MM.1S (cell line): Measurements from ENCODE around the gene HHIPL1.

ENCODE experiments used
- DNase-seq: peaks from one replicate; pipeline ENCODE4 v3.0.0-alpha.2; 2015
- H2AFZ ChIP-seq: fragments of 300-600 bp; sonication (generic); 2 replicates; pipeline ENCODE4 v1.6.0; 2016; ENCODE audit warnings: antibody characterized with exemption, low read length
- H3F3A ChIP-seq: fragments of 300-600 bp; sonication (generic); 2 replicates; pipeline ENCODE4 v1.6.1; 2016; ENCODE audit warnings: mild to moderate bottlenecking, antibody characterized with exemption, low read length, moderate library complexity, mixed read lengths; ENCODE audit not compliant: insufficient read depth
- H3K27ac ChIP-seq: fragments of 300-600 bp; sonication (generic); 2 replicates; pipeline ENCODE4 v1.5.1; 2016; ENCODE audit warnings: mild to moderate bottlenecking, low read length
- H3K27me3 ChIP-seq: fragments of 300-600 bp; sonication (generic); replicated peaks from 2 replicates; pipeline ENCODE4 v1.6.0; 2016; ENCODE audit warnings: low read length; ENCODE audit not compliant: insufficient read depth
- H3K36me3 ChIP-seq: fragments of 300-600 bp; sonication (generic); replicated peaks from 2 replicates; pipeline ENCODE4 v1.6.1; 2016; ENCODE audit warnings: mild to moderate bottlenecking, low read length, mixed read lengths; ENCODE audit not compliant: insufficient read depth
- H3K4me1 ChIP-seq: fragments of 300-600 bp; sonication (generic); 2 replicates; pipeline ENCODE4 v1.6.1; 2016; ENCODE audit warnings: low read length, mixed read lengths
- H3K4me2 ChIP-seq: fragments of 300-600 bp; sonication (generic); 2 replicates; pipeline ENCODE4 v1.6.0; 2016; ENCODE audit warnings: low read depth, low read length
- H3K4me3 ChIP-seq: fragments of 300-600 bp; sonication (generic); 2 replicates; pipeline ENCODE4 v1.5.1; 2016; ENCODE audit warnings: low read length, mixed read lengths
- H3K79me2 ChIP-seq: fragments of 300-600 bp; sonication (generic); 2 replicates; pipeline ENCODE4 v1.6.1; 2016; ENCODE audit warnings: mixed run types, low read length, mixed read lengths
- H3K9ac ChIP-seq: fragments of 300-600 bp; sonication (generic); 2 replicates; pipeline ENCODE4 v1.6.1; 2016; ENCODE audit warnings: low read length, mixed read lengths
- H3K9me2 ChIP-seq: fragments of 300-600 bp; sonication (generic); replicated peaks from 2 replicates; pipeline ENCODE4 v1.6.1; 2016; ENCODE audit warnings: mild to moderate bottlenecking, low read length, mixed read lengths; ENCODE audit not compliant: insufficient read depth
- H3K9me3 ChIP-seq: fragments of 300-600 bp; sonication (generic); replicated peaks from 2 replicates; pipeline ENCODE4 v1.6.1; 2016; ENCODE audit warnings: mild to moderate bottlenecking, low read length, mixed read lengths; ENCODE audit not compliant: insufficient read depth
- H4K20me1 ChIP-seq: fragments of 300-600 bp; sonication (generic); 2 replicates; pipeline ENCODE4 v1.6.1; 2016; ENCODE audit warnings: mild to moderate bottlenecking, low read length, moderate library complexity, mixed read lengths; ENCODE audit not compliant: insufficient read depth
- CTCF ChIP-seq: fragments of 300-600 bp; sonication (generic); IDR thresholded peaks from 2 replicates; pipeline ENCODE4 v1.5.1; 2016; ENCODE audit warnings: antibody characterized with exemption, low read length, mixed read lengths
- EZH2 ChIP-seq: fragments of 300-600 bp; sonication (generic); optimal IDR thresholded peaks from 2 replicates; pipeline ENCODE3; 2017; ENCODE audit warnings: low read depth, mild to moderate bottlenecking, antibody characterized with exemption, low read length, mixed read lengths
- EZH2phosphoT487 ChIP-seq: fragments of 300-600 bp; sonication (generic); IDR thresholded peaks from 2 replicates; pipeline ENCODE4 v1.6.1; 2018; ENCODE audit warnings: antibody characterized with exemption, low read length

The HHIPL1 gene

GRCh38 chr14:99668307-99669295 lies 23.7 kb downstream of the HHIPL1 start:
- TF ChIP-seq CTCF = no peak
- no peak for TF ChIP-seq EZH2phosphoT487
- no peak for TF ChIP-seq EZH2
- Histone ChIP-seq H3K4me3 (no peak overlapping the region), H3K9me3 (no peaks in the 10 kb centered on the region), H3K27me3 (no peaks in the 10 kb centered on the region), H4K20me1 (no peaks in the 10 kb centered on the region), H3K36me3 (no peaks in the 10 kb centered on the region), H3K9ac (no peak overlapping the region), H3K9me2 (no peaks in the 10 kb centered on the region), H3K4me1 (no peaks in the 10 kb centered on the region), H3K27ac (no peak overlapping the region), H2AFZ (no peak overlapping the region), H3K4me2 (no peak overlapping the region), H3K79me2 (no peaks in the 10 kb centered on the region), H3F3A (no peaks in the 10 kb centered on the region)
- DNase-seq = no peak

GRCh38 chr14:99670361-99671234 lies 25.7 kb downstream of the HHIPL1 start:
- H3K4me1 ChIP-seq = no peaks in the 10 kb centered on the region
- no peak overlapping the region for H3K4me2 ChIP-seq
- no peaks in the 10 kb centered on the region for H3K9me2 ChIP-seq
- H3K27ac ChIP-seq = no peak overlapping the region
- H3K9ac ChIP-seq = no peak overlapping the region
- H3K27me3 ChIP-seq = no peaks in the 10 kb centered on the region
- DNase-seq = no peak
- no peaks in the 10 kb centered on the region for H3F3A ChIP-seq
- no peaks in the 10 kb centered on the region for H4K20me1 ChIP-seq
- H3K9me3 ChIP-seq = no peaks in the 10 kb centered on the region
- H3K36me3 ChIP-seq = no peaks in the 10 kb centered on the region
- TF ChIP-seq CTCF = no peak
- H2AFZ ChIP-seq = no peak overlapping the region
- no peaks in the 10 kb centered on the region for H3K79me2 ChIP-seq
- H3K4me3 ChIP-seq = no peak overlapping the region

GRCh38 chr14:99671235-99672224 lies 26.6 kb downstream of the HHIPL1 start:
- Histone ChIP-seq H3K4me1 (no peaks in the 10 kb centered on the region), H3K9me3 (no peaks in the 10 kb centered on the region), H2AFZ (no peak overlapping the region), H3K27me3 (no peaks in the 10 kb centered on the region), H3K9ac (no peak overlapping the region), H4K20me1 (no peaks in the 10 kb centered on the region), H3K9me2 (no peaks in the 10 kb centered on the region), H3F3A (no peaks in the 10 kb centered on the region), H3K4me2 (no peak overlapping the region), H3K27ac (no peak overlapping the region), H3K4me3 (no peak overlapping the region), H3K79me2 (no peaks in the 10 kb centered on the region), H3K36me3 (no peaks in the 10 kb centered on the region)
- no peak for TF ChIP-seq EZH2phosphoT487
- no peak for TF ChIP-seq EZH2
- no peak for TF ChIP-seq CTCF
- no peak for DNase-seq
